AG09309 (cell line): ENCODE data around the gene LNPK.

Experiments used
- DNase-seq: peaks from one replicate; pipeline ENCODE4 v3.0.0-alpha.2; 2010; ENCODE audit warnings: low read depth
- H3K4me3 ChIP-seq: 2 replicates; pipeline ENCODE4 v1.5.1; 2011; ENCODE audit warnings: mild to moderate bottlenecking, low read depth, low read length, moderate library complexity; ENCODE audit not compliant: control insufficient read depth
- TF ChIP-seq, protein P1 (sequence below): IDR thresholded peaks from 2 replicates; pipeline ENCODE4 v1.5.1; 2011; ENCODE audit warnings: mild to moderate bottlenecking, low read depth, low read length, inconsistent platforms; ENCODE audit not compliant: insufficient read depth, control insufficient read depth; ENCODE audit errors: missing control alignments

The LNPK gene

DNA sequence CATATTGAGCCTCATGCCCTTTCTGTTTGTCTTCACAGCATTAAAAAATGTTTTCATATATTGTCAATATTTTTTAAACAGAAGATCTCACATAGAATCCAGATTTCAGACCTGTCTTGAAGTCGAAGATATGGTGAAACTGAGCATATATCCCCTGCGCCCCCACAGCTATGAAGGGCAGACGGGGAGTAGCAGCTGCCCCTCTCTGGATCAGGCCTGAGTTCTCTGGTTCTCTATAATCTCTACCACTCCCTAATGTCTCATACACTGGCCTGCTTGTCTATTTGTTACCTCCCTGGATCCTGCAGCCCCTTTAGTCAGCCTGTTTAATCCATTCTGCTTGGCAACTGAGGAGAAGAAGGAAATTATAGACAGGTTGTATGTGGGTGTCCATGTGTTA is 122.4 kb downstream of the LNPK start:
- H3K4me3 ChIP-seq, result no peak overlapping the region
- DNase-seq, result no peak
- TF ChIP-seq, protein P1, sequence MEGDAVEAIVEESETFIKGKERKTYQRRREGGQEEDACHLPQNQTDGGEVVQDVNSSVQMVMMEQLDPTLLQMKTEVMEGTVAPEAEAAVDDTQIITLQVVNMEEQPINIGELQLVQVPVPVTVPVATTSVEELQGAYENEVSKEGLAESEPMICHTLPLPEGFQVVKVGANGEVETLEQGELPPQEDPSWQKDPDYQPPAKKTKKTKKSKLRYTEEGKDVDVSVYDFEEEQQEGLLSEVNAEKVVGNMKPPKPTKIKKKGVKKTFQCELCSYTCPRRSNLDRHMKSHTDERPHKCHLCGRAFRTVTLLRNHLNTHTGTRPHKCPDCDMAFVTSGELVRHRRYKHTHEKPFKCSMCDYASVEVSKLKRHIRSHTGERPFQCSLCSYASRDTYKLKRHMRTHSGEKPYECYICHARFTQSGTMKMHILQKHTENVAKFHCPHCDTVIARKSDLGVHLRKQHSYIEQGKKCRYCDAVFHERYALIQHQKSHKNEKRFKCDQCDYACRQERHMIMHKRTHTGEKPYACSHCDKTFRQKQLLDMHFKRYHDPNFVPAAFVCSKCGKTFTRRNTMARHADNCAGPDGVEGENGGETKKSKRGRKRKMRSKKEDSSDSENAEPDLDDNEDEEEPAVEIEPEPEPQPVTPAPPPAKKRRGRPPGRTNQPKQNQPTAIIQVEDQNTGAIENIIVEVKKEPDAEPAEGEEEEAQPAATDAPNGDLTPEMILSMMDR, result no peak

DNA sequence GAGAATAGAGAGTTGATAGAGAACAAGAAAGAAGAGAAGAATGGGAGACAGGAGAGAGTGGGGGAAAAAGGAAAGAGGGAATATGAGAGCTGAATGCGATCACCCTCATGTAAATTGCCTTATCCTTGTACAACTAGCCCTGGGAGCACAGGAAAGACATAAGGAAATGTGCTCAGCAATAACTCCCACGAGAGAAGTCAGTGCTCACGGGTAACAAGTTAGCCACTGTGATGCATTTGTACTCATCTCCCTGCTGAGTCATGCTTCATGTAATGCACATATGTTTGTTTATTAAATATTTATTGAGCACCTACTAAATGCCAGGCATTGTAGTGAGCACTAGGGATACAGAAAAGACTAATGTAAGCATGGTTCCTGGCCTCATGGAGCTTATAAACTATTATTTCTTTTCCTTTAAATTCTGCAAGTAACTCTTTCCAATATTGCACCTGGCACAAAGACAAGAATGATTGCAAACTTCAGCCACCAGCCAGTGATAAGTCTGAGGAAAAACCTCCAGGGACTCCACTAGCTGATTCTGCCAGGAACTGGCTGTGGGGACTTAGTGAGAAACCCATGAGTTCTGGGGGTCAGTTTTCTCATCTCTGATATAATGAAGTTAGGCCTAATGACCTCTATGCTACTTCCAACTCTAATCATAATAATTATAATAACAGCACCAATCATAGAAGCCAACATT is 124.1 kb downstream of the LNPK start:
- DNase-seq, result no peak
- no peak overlapping the region for H3K4me3 ChIP-seq
- TF ChIP-seq, protein P1, result no peak

DNA sequence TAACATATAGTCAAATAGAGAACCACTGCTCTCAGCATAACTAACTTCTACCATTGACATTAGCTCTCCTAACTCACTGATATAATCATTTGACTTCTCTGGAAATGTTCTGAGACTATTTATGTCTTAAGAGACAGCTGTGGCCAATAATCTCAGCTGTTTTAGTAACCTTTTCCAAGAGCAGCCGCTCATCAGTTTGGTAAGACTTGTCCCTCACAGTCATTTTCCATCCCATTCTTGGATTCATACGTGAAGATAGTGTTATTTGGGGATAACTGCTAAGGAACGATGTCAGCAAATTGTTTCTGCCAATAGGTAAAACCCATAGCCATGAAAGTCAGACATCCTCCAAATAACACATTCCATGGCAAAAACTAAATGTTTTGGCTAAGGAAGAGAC is 127.8 kb downstream of the LNPK start:
- TF ChIP-seq, protein P1, result no peak
- H3K4me3 ChIP-seq, result no peak overlapping the region
- DNase-seq, result no peak
